ENCODE measurements around the gene ACOXL. TPM values are rescaled to one million over a fixed set of nuclear protein-coding genes. Genes with fewer than 3 reads are reported as not detected.

ACOXL gene
- total RNA-seq, 4 donors from 2014 or later = 0.64 TPM; not detected in 3

DNA sequence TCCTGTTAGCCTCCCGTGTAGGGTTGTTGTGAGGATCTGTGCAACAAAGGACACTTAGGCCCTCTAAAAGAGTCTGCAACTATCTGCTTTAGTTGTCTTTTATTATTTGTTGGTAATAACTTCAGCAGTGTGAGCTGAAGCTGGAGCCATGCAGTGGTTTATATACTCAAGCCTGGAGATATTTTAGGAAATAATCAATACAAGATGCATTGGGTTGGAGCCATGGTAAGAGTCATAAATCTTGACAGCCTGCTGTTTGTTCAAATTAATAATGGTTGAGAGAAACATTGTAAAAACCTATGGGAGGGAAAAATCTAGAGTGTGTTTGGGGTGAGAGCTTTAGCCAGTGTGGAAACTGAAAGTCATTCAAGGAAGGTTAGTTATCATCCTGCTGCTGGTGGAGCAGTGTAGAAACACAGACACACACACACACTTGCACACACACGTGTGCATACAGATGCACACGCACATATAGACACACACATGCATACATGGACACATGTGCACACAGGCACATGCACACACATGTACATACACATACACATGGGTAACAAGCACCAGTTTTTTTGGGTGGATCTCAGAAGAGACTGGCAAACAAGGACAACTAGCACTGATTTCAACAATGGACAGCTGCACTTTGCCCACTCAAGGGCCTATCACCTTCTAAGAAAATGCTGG is 51.0 kb downstream of the ACOXL start:
- Histone ChIP-seq H3K4me3 (no peak overlapping the region), H3K27ac (no peak overlapping the region), H3K4me1 (no peaks in the 10 kb centered on the region), H3K9me3 (no peaks in the 10 kb centered on the region), H3K36me3 (no peaks in the 10 kb centered on the region), H3K27me3 (peaks cover 4% of the 10 kb centered on the region)
- DNase-seq (ENCODE audit: low spot score in 2 of 2) = no peak
- TF ChIP-seq, protein P1, sequence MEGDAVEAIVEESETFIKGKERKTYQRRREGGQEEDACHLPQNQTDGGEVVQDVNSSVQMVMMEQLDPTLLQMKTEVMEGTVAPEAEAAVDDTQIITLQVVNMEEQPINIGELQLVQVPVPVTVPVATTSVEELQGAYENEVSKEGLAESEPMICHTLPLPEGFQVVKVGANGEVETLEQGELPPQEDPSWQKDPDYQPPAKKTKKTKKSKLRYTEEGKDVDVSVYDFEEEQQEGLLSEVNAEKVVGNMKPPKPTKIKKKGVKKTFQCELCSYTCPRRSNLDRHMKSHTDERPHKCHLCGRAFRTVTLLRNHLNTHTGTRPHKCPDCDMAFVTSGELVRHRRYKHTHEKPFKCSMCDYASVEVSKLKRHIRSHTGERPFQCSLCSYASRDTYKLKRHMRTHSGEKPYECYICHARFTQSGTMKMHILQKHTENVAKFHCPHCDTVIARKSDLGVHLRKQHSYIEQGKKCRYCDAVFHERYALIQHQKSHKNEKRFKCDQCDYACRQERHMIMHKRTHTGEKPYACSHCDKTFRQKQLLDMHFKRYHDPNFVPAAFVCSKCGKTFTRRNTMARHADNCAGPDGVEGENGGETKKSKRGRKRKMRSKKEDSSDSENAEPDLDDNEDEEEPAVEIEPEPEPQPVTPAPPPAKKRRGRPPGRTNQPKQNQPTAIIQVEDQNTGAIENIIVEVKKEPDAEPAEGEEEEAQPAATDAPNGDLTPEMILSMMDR (IDR thresholded peaks at IDR 0.05) = no peak
- no peak for TF ChIP-seq POLR2AphosphoS5 (IDR thresholded peaks at IDR 0.05)
- TF ChIP-seq POLR2A (IDR thresholded peaks at IDR 0.05) = no peak
- TF ChIP-seq EP300 (IDR thresholded peaks at IDR 0.05) = no peak
- 68% methylated on average over 3 of the region's 3 CpGs for WGBS

DNA sequence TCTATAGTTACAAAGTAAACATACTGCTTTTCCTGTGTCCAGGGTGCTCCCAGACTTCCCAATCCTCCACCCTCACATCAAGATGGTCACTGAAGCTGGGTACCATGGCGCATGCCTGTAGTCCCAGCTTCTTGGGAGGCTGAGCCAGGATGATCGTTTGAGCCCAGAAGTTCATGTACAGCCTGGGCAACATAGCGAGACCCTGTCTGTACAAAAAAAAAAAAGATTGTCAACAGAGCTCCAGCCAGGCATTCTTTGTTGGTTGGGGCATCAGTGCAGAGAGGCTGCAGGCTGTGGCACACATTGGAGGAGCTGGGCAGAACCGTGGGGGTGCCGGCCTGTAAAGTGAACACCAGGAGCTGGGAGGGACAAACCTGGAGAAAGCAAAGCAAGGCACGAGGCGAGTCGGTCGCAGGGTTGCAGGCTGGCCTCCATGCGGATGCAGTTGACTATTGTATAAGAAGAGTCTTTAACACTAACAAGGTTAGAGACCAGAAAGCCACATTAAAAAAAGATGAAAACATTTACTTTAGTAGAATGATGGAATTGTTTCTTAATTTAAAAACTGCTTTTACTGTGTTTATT is 51.8 kb downstream of the ACOXL start:
- no peaks in the 10 kb centered on the region for H3K4me1 ChIP-seq
- H3K9me3 ChIP-seq = no peaks in the 10 kb centered on the region
- no peak overlapping the region for H3K4me3 ChIP-seq
- H3K27me3 ChIP-seq = peaks cover 4% of the 10 kb centered on the region
- DNase-seq (ENCODE audit: low spot score in 2 of 2) = no peak
- TF ChIP-seq EP300 (IDR thresholded peaks at IDR 0.05) = no peak
- TF ChIP-seq, protein P1 (IDR thresholded peaks at IDR 0.05) = no peak
- TF ChIP-seq POLR2A (IDR thresholded peaks at IDR 0.05) = no peak
- no peak for TF ChIP-seq POLR2AphosphoS5 (IDR thresholded peaks at IDR 0.05)
- H3K36me3 ChIP-seq = no peaks in the 10 kb centered on the region
- WGBS = 86% methylated on average over 10 of the region's 10 CpGs
- H3K27ac ChIP-seq = no peak overlapping the region

DNA sequence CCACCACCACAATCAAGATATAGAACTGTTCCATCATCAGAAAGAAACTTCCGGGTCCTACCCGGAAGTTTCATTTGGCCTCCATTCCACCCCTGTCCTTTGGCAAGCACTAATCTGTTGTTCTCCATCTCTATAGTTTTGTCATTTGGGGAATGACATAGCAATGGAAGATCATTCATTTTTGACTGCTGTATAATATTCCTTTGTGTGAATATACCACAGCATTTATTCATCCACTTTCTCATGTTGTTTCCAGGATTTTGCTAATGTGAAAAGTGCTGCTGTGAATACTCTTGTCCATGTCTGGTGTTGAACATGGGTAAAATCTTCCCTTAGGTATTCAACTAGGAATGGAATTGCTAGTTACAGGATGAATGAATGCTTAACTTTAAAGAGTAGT is 53.1 kb downstream of the ACOXL start:
- Histone ChIP-seq H3K9me3 (no peaks in the 10 kb centered on the region), H3K4me1 (no peaks in the 10 kb centered on the region), H3K4me3 (no peak overlapping the region), H3K27ac (no peak overlapping the region), H3K27me3 (peaks cover 4% of the 10 kb centered on the region), H3K36me3 (no peaks in the 10 kb centered on the region)
- 97% methylated on average over 2 of the region's 2 CpGs for WGBS
- TF ChIP-seq POLR2AphosphoS5 (IDR thresholded peaks at IDR 0.05) (no peak), POLR2A (IDR thresholded peaks at IDR 0.05) (no peak)
- TF ChIP-seq, protein P1 (IDR thresholded peaks at IDR 0.05) = no peak
- DNase-seq (ENCODE audit: low spot score in 2 of 2) = no peak

DNA sequence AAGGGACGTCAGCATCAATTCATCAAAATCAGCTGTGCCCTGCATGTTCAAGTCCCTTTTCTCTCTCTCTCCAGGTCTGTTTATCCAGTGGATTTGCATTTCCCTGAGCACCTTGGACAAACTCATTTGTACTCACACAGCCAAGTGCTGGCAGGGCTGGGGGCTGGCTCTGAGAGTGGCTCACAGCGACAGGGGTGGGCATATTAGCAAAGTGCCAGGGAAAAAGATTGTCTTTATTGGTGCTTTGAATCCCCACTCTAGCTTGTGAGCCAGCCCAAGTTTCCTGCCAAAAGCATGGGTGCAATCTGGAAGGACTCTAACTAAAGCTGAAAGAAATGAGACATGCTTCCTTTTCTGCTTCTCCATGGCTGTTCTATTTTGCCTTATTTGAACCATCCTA is 56.6 kb downstream of the ACOXL start:
- no peak for DNase-seq (ENCODE audit: low spot score in 2 of 2)
- no peak for TF ChIP-seq EP300 (IDR thresholded peaks at IDR 0.05)
- TF ChIP-seq, protein P1 (IDR thresholded peaks at IDR 0.05) = no peak
- TF ChIP-seq POLR2A (IDR thresholded peaks at IDR 0.05) = no peak
- no peak for TF ChIP-seq POLR2AphosphoS5 (IDR thresholded peaks at IDR 0.05)
- no peak overlapping the region for H3K27ac ChIP-seq
- peaks cover 22% of the 10 kb centered on the region for H3K27me3 ChIP-seq
- 50% methylated on average over 2 of the region's 2 CpGs for WGBS
- no peaks in the 10 kb centered on the region for H3K9me3 ChIP-seq
- H3K4me3 ChIP-seq = no peak overlapping the region
- no peaks in the 10 kb centered on the region for H3K4me1 ChIP-seq
- H3K36me3 ChIP-seq = no peaks in the 10 kb centered on the region

DNA sequence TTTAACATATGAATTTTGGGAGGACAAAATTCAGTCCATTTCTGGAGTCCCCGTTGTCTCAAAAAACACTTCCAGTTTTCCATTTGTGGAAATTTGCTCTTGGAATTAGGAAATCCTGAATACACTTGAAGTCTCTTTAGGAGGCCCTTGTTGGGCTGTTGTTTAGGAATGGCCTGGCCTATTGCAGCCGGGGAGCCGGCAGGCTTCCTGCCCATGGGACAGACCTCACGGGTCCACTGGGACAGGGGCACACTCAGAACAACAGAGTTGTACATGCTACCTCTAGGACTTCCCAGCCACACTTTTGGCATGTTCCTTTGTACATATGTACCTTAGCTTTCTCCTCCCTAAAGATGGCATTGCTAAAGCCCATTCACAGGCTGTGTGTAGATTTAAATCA is 57.3 kb downstream of the ACOXL start:
- Histone ChIP-seq H3K27ac (no peak overlapping the region), H3K27me3 (peaks cover 21% of the 10 kb centered on the region), H3K4me1 (no peaks in the 10 kb centered on the region), H3K36me3 (no peaks in the 10 kb centered on the region), H3K4me3 (no peak overlapping the region), H3K9me3 (no peaks in the 10 kb centered on the region)
- DNase-seq (ENCODE audit: low spot score in 2 of 2) = no peak
- no peak for TF ChIP-seq POLR2AphosphoS5 (IDR thresholded peaks at IDR 0.05)
- TF ChIP-seq POLR2A (IDR thresholded peaks at IDR 0.05) = no peak
- TF ChIP-seq EP300 (IDR thresholded peaks at IDR 0.05) = no peak
- 77% methylated on average over 4 of the region's 4 CpGs for WGBS
